ENCODE measurements around the gene LRCH3. TPM values are rescaled to one million over a fixed set of nuclear protein-coding genes. Genes with fewer than 3 reads are reported as not detected.
"Not testable (repeated sequence)": the region's sequence is repeated elsewhere in the genome, so short reads cannot be mapped to it uniquely, and the experiment has no call there.

The LRCH3 gene
- total RNA-seq, 1 donor from 2014 or later, result 71.7 TPM

DNA sequence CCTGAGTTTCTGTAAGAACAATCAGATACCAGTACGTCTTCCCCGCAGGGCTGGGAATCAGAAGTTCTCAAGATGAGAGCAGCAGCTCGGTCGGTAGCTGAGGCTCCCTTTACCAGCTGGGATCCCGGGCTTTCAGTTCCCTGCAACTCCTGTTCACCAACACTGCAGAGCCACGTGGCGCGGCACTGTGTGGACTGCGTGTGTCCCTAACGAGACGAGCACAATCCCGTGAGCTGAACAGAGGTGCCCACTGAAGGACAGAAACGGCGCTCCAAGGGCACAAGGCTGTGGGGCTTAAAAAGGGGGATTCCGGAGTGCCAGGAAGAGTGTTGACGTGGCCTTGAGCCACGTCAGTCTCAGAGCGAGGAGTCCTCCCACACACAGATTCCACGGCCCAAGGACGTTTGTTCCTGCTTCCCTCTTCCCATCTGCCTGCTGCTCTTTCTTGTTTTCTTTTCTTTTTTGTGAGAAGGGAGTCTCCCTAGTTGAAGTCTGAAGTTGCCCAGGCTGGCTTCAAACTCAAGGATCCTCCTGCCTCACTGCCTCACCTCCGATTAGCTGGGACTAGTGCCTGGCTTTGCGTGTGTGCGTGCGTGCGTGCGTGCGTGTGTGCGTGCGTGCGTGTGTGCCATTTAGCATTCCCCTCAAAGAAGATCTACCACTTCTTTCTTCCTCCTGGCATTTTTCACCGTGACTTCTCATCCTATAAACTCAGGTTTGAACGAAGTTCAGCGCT is 121.9 kb downstream of the LRCH3 start:
- DNase-seq (ENCODE audit: low spot score in 2 of 2) (peak in 1 of 2 donors; percentile 24), FAIRE-seq (no peak)

- DNase-seq (ENCODE audit: low spot score in 2 of 2) (no peak), FAIRE-seq (no peak)
Measured at GRCh38 chr3:197913641-197914380, 122.8 kb downstream of the LRCH3 start.

DNA sequence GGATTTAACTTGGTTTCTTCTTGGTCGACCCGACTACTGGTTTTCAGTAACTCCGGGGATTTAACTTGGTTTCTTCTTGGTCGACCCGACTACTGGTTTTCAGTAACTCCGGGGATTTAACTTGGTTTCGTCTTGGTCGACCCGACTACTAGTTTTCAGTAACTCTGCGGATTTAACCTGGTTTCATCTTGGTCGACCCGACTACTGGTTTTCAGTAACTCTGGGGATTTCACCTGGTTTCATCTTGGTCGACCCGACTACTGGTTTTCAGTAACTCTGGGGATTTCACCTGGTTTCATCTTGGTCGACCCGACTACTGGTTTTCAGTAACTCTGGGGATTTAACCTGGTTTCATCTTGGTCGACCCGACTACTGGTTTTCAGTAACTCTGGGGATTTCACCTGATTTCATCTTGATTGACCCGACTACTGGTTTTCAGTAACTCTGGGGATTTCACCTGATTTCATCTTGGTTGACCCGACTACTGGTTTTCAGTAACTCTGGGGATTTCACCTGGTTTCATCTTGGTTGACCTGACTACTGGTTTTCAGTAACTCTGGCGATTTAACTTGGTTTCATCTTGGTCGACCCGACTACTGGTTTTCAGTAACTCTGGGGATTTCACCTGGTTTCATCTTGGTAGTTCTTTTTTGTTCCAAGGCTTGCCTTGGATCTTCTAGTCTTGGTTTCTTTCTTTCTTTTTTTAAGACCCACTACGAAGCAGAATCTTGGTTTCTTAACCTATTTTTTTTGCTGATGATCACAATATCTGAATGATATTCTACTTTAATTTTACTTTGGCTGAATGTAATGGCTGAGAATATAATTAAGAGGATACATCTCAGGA is 130.6 kb downstream of the LRCH3 start:
- not testable (repeated sequence) for FAIRE-seq

GRCh38 chr3:197926418-197926817 is 135.4 kb downstream of the LRCH3 start:
- DNase-seq (ENCODE audit: low spot score in 2 of 2) (no peak), FAIRE-seq (no peak)

More for the DNA sequence above, 130.6 kb downstream of the LRCH3 start:
- DNase-seq (ENCODE audit: low spot score in 2 of 2), result not testable (repeated sequence)

GRCh38 chr3:197927578-197927977 is 136.5 kb downstream of the LRCH3 start:
- FAIRE-seq; DNase-seq (ENCODE audit: low spot score in 2 of 2): not testable (repeated sequence)

GRCh38 chr3:197936819-197937384 is 145.8 kb downstream of the LRCH3 start:
- no peak for FAIRE-seq

More at GRCh38 chr3:197936819-197937384, 145.8 kb downstream of the LRCH3 start:
- no peak for DNase-seq (ENCODE audit: low spot score in 2 of 2)

Small RNAs within 50 kb of the gene (small RNA-seq; reads per million reads assigned to genes)
- not detected for gene RNU6-858P

Other genes starting within 250 kb of the LRCH3 start
- gene BDH1, start 235.3 kb upstream of the LRCH3 start, total RNA-seq, result 9.8 TPM
- 27.3 TPM for gene RUBCN, start 54.4 kb upstream of the LRCH3 start, total RNA-seq
- gene FYTTD1, start 41.4 kb upstream of the LRCH3 start, total RNA-seq, result 61.1 TPM
- 1,311 TPM for gene RPL35A, start 158.9 kb downstream of the LRCH3 start, total RNA-seq
- gene LMLN, start 169.0 kb downstream of the LRCH3 start, total RNA-seq, result 13.5 TPM

Data from frontal cortex (tissue), 4 donors.